K562 (cell line): Measurements from ENCODE around the gene SLC9A7. TPM values are rescaled to one million over a fixed set of nuclear protein-coding genes. Genes with fewer than 3 reads are reported as not detected.

ENCODE experiments used
- ATAC-seq: fragments of 200-7000 bp; cut with Tn5 transposase; 3 replicates; pipeline ENCODE4 v1.9.1; 2020; ENCODE audit warnings: moderate library complexity
- BruUV-seq: library from RNA; stranded (reverse); fragments of 400-500 nt; replicated peaks from 2 replicates; lab custom pipeline; 2021; lab: Mats Ljungman, UMichigan
- CTCF ChIA-PET: fragments of 300-600 bp; formaldehyde crosslinking; extraction: SDS; loops from one replicate; lab custom pipeline; 2021; ENCODE audit warnings: low intra/inter-chr PET ratio; lab: Yijun Ruan, JAX
- POLR2A ChIA-PET: fragments of 300-600, 350-650 bp; sonication (Branson Sonifier 250); formaldehyde crosslinking; extraction: SDS; loops from one replicate; lab custom pipeline; 2021; ENCODE audit warnings: antibody characterized with exemption, inconsistent platforms; lab: Yijun Ruan, JAX
- DNase-seq, 4 experiments: peaks; one replicate each; pipeline versions ENCODE4 v3.0.0 to v3.0.0-alpha.2; 2011 to 2018; ENCODE audit warnings: low spot score in 3 of 4, mixed read lengths in 3 of 4; ENCODE audit errors: extremely low read depth in 1 of 4
- FAIRE-seq: peaks from 2 replicates; lab custom pipeline; 2011; peaks lifted over from hg19 to GRCh38; lab: Jason Lieb, UNC
- H2AFZ ChIP-seq: 2 replicates; pipeline ENCODE4 v1.6.0; 2011; ENCODE audit warnings: low read depth, low read length, control low read depth, inconsistent platforms
- H3K27ac ChIP-seq: fragments of 200-600 bp; 3 replicates; pipeline ENCODE4 v1.8.0; 2011; ENCODE audit warnings: low read depth, mild to moderate bottlenecking, control low read depth, inconsistent platforms, low read length, moderate library complexity, mixed read lengths; ENCODE audit errors: extremely low read depth
- H3K27me3 ChIP-seq, 2 experiments: fragments of 300-600 bp in 1 of 2; 2 replicates in 1 of 2; 3 replicates in 1 of 2; pipeline versions ENCODE4 v1.6.0 to v1.8.0; 2011; ENCODE audit warnings: inconsistent platforms in 2 of 2, low read length in 2 of 2, mild to moderate bottlenecking in 1 of 2, mixed read lengths in 1 of 2, moderate library complexity in 1 of 2; ENCODE audit not compliant: control insufficient read depth in 2 of 2, insufficient read depth in 2 of 2
- H3K36me3 ChIP-seq: fragments of 300-600 bp; 3 replicates; pipeline ENCODE4 v1.8.0; 2011; ENCODE audit warnings: mild to moderate bottlenecking, low read length, inconsistent platforms; ENCODE audit not compliant: control insufficient read depth, insufficient read depth
- H3K4me1 ChIP-seq, 2 experiments: fragments of 200-600 bp in 1 of 2; replicated peaks in 1 of 2; 2 replicates in 1 of 2; 3 replicates in 1 of 2; pipeline versions ENCODE4 v1.5.1 to v1.8.0; 2011; ENCODE audit warnings: inconsistent platforms in 2 of 2, low read length in 2 of 2, mild to moderate bottlenecking in 1 of 2, mixed read lengths in 1 of 2, moderate library complexity in 1 of 2; ENCODE audit not compliant: control insufficient read depth in 2 of 2, insufficient read depth in 2 of 2
- H3K4me2 ChIP-seq: 2 replicates; pipeline ENCODE4 v1.6.1; 2011; ENCODE audit warnings: low read length, control low read depth, inconsistent platforms, mixed read lengths; ENCODE audit not compliant: insufficient read depth
- H3K4me3 ChIP-seq: fragments of 200-600 bp; sonication (generic), shearing (Covaris generic); 2 replicates; pipeline ENCODE4 v1.5.1; 2016; ENCODE audit warnings: control low read depth, inconsistent platforms
- H3K79me2 ChIP-seq: fragments of 200-600 bp; 3 replicates; pipeline ENCODE4 v1.8.0; 2011; ENCODE audit warnings: low read length, inconsistent platforms; ENCODE audit not compliant: control insufficient read depth, insufficient read depth
- H3K9ac ChIP-seq, 2 experiments: 2 replicates each; pipeline versions ENCODE4 v1.6.0 to v1.6.1; 2011; ENCODE audit warnings: low read depth in 2 of 2, low read length in 2 of 2, control low read depth in 1 of 2, inconsistent platforms in 1 of 2, mild to moderate bottlenecking in 1 of 2, mixed read lengths in 1 of 2; ENCODE audit not compliant: insufficient read depth in 1 of 2
- H3K9me1 ChIP-seq: one replicate; pipeline ENCODE4 v1.6.0; 2011; ENCODE audit warnings: inconsistent platforms, mild to moderate bottlenecking, low read length, moderate library complexity; ENCODE audit not compliant: control insufficient read depth, insufficient read depth
- H3K9me3 ChIP-seq: replicated peaks from 2 replicates; pipeline ENCODE4 v1.5.1; 2011; ENCODE audit warnings: low read depth, low read length, inconsistent platforms; ENCODE audit not compliant: control insufficient read depth, insufficient read depth
- H4K20me1 ChIP-seq: replicated peaks from 2 replicates; pipeline ENCODE4 v1.6.1; 2011; ENCODE audit warnings: low read length, inconsistent platforms, mixed read lengths; ENCODE audit not compliant: control insufficient read depth, insufficient read depth
- BACH1 ChIP-seq: fragments of 200-800 bp; sonication (Bioruptor generic); IDR thresholded peaks from 2 replicates; pipeline ENCODE4 v1.6.1; 2016; ENCODE audit warnings: missing genetic modification characterization, missing compliant biosample characterization
- CAMTA2 ChIP-seq: fragments of 250-450 bp; sonication (Bioruptor Pico); conservative IDR thresholded peaks from 2 replicates; pipeline ENCODE4 v1.5.1; 2022
- ERF ChIP-seq: fragments of 450-650 bp; formaldehyde crosslinking; IDR thresholded peaks from 2 replicates; pipeline ENCODE4 v1.4.0; 2020; ENCODE audit warnings: mild to moderate bottlenecking, mixed read lengths
- RHOXF2B ChIP-seq: fragments of 250-450 bp; sonication (Bioruptor Pico); conservative IDR thresholded peaks from 2 replicates; pipeline ENCODE4 v1.5.1; 2021
- SFPQ ChIP-seq: fragments of 200-400 bp; formaldehyde crosslinking; IDR thresholded peaks from 2 replicates; pipeline ENCODE4 v1.6.1; 2017; ENCODE audit warnings: mild to moderate bottlenecking, low read depth, low read length, moderate library complexity
- SNIP1 ChIP-seq: fragments of 450-650 bp; IDR thresholded peaks from 2 replicates; pipeline ENCODE4 v1.7.1; 2017; ENCODE audit warnings: low read depth, mild to moderate bottlenecking
- ZBTB1 ChIP-seq: sonication (generic); formaldehyde crosslinking; IDR thresholded peaks from 2 replicates; pipeline ENCODE4 v1.8.1; 2023; ENCODE audit warnings: missing genetic modification reagents, low read depth, mild to moderate bottlenecking, borderline replicate concordance
- ZNF263 ChIP-seq: sonication (generic); formaldehyde crosslinking; IDR thresholded peaks from 2 replicates; pipeline ENCODE4 v1.8.0; 2022; ENCODE audit warnings: mild to moderate bottlenecking, missing genetic modification reagents, borderline replicate concordance
- WGBS: fragments of 100-300 bp; shearing (Covaris generic); methylation state at CpG from one replicate; pipeline ENCODE4 v1.1.6; 2016; ENCODE audit warnings: low coverage, mixed read lengths; ENCODE audit not compliant: insufficient coverage; ENCODE audit errors: missing lambda C conversion rate; 5-methylcytosine and 5-hydroxymethylcytosine counted together
- in situ Hi-C: fragments of 300-500 bp; cut with MboI; formaldehyde crosslinking; loops from 4 replicates; pipeline ENCODE4 v1.15.0; 2018; ENCODE audit warnings: inconsistent platforms, mixed read lengths
- intact Hi-C: fragments of 100-400 bp; cut with micrococcal nuclease; formaldehyde crosslinking; loops from 2 replicates; pipeline ENCODE4 v1.14.2; 2022
- polyA plus RNA-seq, 8 experiments: library from polyadenylated mRNA; depleted of rRNA in 4 of 8; stranded (reverse) in 5 of 8; unstranded in 3 of 8; fragments of >200 nt; fragmentation: Nextera tagmentation in 2 of 8; fragmentation: Illumina TruSeq in 1 of 8; extraction: Ambion mirVana in 2 of 8; extraction: Trizol in 1 of 8; gene quantifications; 2 replicates each; pipeline versions ENCODE4 v1.2.1 to v1.2.3, GENCODE V29; 2011 to 2014; ENCODE audit warnings: inconsistent platforms in 1 of 8, missing spikeins in 1 of 8
- total RNA-seq, 7 experiments: library from RNA; depleted of rRNA in 6 of 7; stranded (reverse); fragments of >200 nt in 6 of 7; fragmentation: Illumina TruSeq in 2 of 7; extraction: Trizol in 2 of 7; gene quantifications; 2 replicates each; pipeline versions ENCODE4 v1.2.1 to v1.2.3, GENCODE V29; 2011 to 2021; ENCODE audit warnings: low replicate concordance in 1 of 7
- TF ChIP-seq, protein P1 (sequence below): sonication (generic); formaldehyde crosslinking; IDR thresholded peaks from 2 replicates; pipeline ENCODE4 v1.8.1; 2022; ENCODE audit warnings: missing genetic modification reagents

The SLC9A7 gene
- total and polyA plus RNA-seq, 9 of the 15 experiments (the other 6 are each of a cell fraction or from before 2014, with no cell fraction given), result 0.04 to 0.13 (median 0.09) TPM; not detected in 5

DNA sequence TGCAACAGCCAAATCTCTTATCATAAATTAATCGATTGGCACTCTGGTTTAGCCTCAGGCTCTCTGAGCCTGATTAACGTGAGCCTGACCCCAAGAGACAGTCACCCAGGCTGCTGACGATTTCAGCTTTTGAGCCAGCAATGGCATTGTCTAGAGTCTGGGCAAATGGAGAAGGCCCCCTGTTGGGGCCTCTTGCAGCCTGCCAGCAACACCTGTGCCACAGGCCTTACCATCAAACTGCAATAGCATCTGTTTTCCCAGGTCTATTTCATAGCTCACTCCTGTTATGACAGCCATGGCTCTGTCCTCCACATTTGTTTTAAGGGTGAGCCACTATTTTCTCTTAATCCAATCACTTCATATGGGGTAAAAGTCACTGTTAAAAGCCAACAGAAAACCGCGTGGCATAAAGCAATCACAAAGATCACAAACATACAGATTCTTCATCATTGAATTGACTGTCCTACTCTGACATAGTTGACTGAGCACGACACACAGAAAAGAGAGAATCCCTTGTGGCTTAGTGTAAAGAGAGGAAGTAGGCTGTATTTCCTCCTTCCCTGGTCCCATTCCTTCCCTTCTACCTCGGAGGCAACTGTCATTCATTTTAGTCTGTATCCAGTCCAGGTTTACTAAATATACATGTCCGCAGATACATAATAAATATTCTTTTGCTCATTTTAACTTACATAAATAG lies 47.8 kb downstream of the SLC9A7 start:
- no peak overlapping the region for H3K4me2 ChIP-seq
- in situ Hi-C loops (no loop called here), intact Hi-C loops (no loop called here)
- no peaks in the 10 kb centered on the region; a peak in 1 of 5 replicates for H3K27me3 ChIP-seq
- BruUV-seq, result no TSS peak
- no peaks in the 10 kb centered on the region; the same call in 1 of the 2 replicates for H4K20me1 ChIP-seq
- DNase-seq (no peak), FAIRE-seq (no peak), ATAC-seq (no peak)
- ChIA-PET POLR2A (no interaction called here), CTCF (no interaction called here)
- H3K36me3 ChIP-seq, result no peaks in the 10 kb centered on the region
- H3K79me2 ChIP-seq, result no peaks in the 10 kb centered on the region
- WGBS, result 3% methylated on average over 8 of the region's 8 CpGs
- no peak overlapping the region for H2AFZ ChIP-seq
- TF ChIP-seq BACH1 (no peak), ZNF263 (CRISPR knock-in tag) (no peak)
- TF ChIP-seq, protein P1, sequence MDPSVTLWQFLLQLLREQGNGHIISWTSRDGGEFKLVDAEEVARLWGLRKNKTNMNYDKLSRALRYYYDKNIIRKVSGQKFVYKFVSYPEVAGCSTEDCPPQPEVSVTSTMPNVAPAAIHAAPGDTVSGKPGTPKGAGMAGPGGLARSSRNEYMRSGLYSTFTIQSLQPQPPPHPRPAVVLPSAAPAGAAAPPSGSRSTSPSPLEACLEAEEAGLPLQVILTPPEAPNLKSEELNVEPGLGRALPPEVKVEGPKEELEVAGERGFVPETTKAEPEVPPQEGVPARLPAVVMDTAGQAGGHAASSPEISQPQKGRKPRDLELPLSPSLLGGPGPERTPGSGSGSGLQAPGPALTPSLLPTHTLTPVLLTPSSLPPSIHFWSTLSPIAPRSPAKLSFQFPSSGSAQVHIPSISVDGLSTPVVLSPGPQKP (CRISPR knock-in tag), result no peak
- no peaks in the 10 kb centered on the region for H3K4me1 ChIP-seq
- H3K9me3 ChIP-seq, result no peaks in the 10 kb centered on the region
- H3K27ac ChIP-seq, result no peak overlapping the region
- H3K4me3 ChIP-seq, result no peak overlapping the region
- H3K9me1 ChIP-seq, result no peaks in the 10 kb centered on the region
- H3K9ac ChIP-seq, result no peak overlapping the region

- ChIA-PET POLR2A (no interaction called here), CTCF (no interaction called here)
- H3K79me2 ChIP-seq, result no peaks in the 10 kb centered on the region
- FAIRE-seq, result no peak
- no peak for DNase-seq
- intact Hi-C loops (no loop called here), in situ Hi-C loops (no loop called here)
- no peak overlapping the region for H3K27ac ChIP-seq
- no CpG with 5 or more reads among the region's 1 CpG for WGBS
- no peaks in the 10 kb centered on the region; a peak in 1 of 5 replicates for H3K27me3 ChIP-seq
- no peak overlapping the region for H3K4me2 ChIP-seq
- H3K36me3 ChIP-seq, result no peaks in the 10 kb centered on the region
- H3K9me3 ChIP-seq, result no peaks in the 10 kb centered on the region
- ATAC-seq, result no peak
- BruUV-seq, result no TSS peak
- H4K20me1 ChIP-seq, result no peaks in the 10 kb centered on the region; the same call in 1 of the 2 replicates
- no peaks in the 10 kb centered on the region for H3K9me1 ChIP-seq
- H3K9ac ChIP-seq, result no peak overlapping the region
- H3K4me1 ChIP-seq, result no peaks in the 10 kb centered on the region
- H2AFZ ChIP-seq, result no peak overlapping the region
- no peak overlapping the region for H3K4me3 ChIP-seq
- TF ChIP-seq ZBTB1, result no peak
- no peak for TF ChIP-seq CAMTA2 (CRISPR knock-in tag)
- TF ChIP-seq ERF (CRISPR knock-in tag), result no peak
- no peak for TF ChIP-seq SFPQ
- no peak for TF ChIP-seq SNIP1
- TF ChIP-seq RHOXF2B (CRISPR knock-in tag), result no peak
Measured at GRCh38 chrX:46710425-46710824, 48.5 kb downstream of the SLC9A7 start.
